HG03095 (cell line): ENCODE results near the gene RALGPS1.

Experiments used
- ATAC-seq: cut with Tn5 transposase; IDR thresholded peaks from one replicate; pipeline ENCODE4 v1.9.1; 2021; ENCODE audit warnings: moderate library complexity; ENCODE audit not compliant: unreplicated experiment

RALGPS1 gene

GRCh38 chr9:127233989-127234388, 319.4 kb downstream of the RALGPS1 start:
- ATAC-seq: no peak

DNA sequence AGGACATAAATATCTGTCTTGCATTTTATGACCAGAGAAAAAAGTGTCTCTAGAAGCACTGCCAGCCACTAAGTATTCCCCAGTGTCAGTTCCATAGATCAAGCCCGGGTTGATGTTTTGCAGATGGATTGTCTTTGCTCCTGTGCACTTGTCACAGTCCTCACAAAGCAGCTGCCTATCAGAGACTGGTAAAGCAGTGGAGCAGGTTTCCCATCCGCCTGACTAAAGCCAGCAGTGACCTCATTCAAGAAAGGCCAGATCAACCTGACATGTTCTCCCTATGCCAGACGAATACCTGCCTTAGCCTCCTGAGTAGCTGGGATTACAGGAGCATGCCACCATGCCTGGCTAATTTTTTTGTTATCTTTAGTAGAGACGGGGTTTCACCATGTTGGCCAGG, 323.2 kb downstream of the RALGPS1 start:
- no peak for ATAC-seq

GRCh38 chr9:127241354-127241753, 326.8 kb downstream of the RALGPS1 start:
- no peak for ATAC-seq

DNA sequence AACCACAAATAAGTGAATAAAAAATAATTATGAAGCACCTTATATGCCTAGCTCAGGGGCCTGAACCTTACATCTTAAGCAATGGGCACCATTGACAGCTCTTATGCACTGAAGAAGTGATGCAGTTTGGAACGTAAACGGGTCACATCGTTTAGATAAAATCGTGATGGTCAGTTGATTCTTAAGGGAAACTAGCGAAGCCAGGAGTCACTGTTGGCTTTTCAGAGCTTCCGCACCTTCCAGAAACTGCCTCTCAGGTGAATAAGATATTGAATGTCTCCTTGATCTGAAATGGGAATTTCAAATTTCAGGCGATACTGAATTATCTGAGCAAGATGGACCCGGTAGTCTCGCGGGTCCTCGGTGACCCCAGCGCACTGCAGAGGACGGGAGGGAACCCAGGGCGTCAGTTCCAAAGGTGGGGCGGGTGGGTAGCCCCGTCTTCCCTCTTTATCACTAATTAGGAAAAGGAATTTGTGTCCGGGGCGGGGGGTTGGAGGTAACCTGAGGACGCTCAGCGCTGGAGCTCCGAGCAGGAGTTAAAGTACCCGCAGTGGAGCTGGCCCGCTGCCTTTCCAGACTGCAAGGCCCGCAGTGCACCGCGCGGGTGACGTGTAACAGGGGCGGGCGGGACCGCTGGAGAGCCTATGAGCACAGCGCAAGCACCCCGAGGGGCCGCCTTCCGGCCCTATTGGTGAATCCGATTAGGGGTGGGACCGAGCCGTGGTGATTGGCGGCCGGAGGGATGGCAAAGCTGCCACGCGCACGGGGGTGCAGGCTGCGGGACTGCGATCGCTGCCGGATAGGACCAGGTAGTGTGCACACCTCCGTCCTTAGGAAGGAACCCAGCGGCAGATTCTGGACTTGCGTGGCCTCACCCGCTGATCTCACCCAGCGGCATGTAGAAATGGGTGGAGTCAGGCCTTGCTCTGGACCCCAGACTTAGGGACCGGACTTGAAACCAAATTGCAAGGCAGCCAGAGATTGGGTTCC, 330.3 kb downstream of the RALGPS1 start:
- peak; percentile 99 for ATAC-seq

DNA sequence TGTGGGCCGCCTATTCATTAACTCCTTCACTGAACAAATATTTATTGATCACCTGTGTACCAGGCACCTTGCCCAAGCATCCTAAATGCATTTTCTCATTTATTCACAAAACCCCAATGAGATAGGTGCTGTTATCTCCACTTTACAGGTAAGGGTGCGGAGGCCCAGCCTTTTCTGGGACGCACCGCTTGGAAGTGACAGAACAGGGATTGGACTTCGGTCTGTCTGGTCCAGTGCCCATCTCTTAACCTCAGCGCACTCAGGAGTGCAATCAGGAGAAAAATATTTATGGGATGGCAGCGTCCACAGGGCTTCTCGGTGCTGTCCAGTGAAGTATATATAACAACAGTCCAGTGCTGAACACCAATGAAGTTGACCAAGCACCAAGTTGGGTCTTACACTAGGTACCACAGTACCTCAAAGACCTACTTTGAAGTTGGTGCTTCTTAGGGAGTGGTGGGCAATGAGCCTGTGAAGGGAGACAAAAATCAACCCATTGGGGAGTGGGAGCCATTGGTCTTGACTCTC, 331.1 kb downstream of the RALGPS1 start:
- no peak for ATAC-seq

- no peak for ATAC-seq
Measured at GRCh38 chr9:127248241-127248640, 333.7 kb downstream of the RALGPS1 start.

- ATAC-seq: no peak
Measured at GRCh38 chr9:127249877-127250276, 335.3 kb downstream of the RALGPS1 start.

GRCh38 chr9:127250896-127251391, 336.4 kb downstream of the RALGPS1 start:
- ATAC-seq: no peak

GRCh38 chr9:127252410-127253318, 338.1 kb downstream of the RALGPS1 start:
- ATAC-seq: no peak

DNA sequence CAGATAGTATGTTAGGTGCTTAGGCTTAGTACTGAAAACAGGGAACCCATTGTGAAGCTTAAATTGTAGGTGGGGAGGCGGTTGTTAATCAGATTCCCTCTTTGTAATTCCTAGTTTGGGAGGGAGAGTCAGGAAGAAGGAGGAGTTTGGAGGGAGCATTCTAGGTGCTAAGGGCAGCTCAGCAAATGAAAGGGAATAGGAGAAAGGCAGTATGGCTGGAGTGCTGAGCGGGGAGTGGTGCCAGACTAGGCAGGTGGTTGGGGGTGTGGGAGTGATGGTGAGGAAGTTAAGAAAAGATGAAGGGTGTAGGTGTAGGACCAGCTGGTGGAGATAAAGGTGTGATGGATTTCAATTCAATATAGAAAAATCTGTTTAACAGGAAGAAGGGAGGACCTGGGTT, 338.9 kb downstream of the RALGPS1 start:
- no peak for ATAC-seq

DNA sequence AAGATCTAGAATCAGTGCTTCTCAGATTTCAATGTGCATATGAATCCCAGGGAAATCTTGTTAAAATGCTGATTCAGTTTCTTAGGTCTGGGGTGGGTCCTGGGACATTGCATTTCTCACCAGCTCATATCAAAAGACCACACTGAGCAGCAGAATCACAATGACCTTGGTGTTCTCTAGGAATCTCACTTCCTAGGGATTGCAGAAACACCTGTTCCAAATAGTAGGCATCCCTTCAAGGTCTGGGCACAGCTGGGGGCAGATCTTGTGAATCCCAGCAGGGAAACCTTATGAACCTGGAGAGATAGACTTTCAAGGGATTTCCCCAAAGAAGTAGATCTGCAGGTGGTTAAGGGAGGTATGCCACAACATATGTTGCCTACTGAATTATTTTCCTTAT, 341.1 kb downstream of the RALGPS1 start:
- ATAC-seq: no peak

- ATAC-seq: no peak
Measured at GRCh38 chr9:127256324-127256723, 341.7 kb downstream of the RALGPS1 start.

- no peak for ATAC-seq
Measured at GRCh38 chr9:127258606-127259471, 344.3 kb downstream of the RALGPS1 start.

DNA sequence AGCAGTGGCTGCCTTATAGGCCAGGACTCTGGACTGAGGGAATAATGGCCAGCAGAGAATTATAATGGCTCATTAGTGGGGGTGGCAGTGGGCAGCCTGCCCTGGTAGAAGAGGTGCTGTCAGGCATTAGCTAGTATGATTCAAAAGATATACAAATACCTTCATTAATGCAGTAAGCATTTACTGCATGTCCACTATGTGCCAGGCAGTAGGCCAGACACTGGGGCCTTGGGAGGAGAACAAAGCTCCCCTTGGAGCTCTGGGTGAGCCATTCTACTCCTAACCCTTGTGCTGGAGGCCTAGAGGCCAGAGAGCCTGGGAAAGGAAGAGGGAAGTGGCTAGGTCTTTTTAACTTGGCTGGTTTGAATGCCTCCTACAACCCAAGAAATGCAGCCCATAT, 348.0 kb downstream of the RALGPS1 start:
- ATAC-seq: no peak

DNA sequence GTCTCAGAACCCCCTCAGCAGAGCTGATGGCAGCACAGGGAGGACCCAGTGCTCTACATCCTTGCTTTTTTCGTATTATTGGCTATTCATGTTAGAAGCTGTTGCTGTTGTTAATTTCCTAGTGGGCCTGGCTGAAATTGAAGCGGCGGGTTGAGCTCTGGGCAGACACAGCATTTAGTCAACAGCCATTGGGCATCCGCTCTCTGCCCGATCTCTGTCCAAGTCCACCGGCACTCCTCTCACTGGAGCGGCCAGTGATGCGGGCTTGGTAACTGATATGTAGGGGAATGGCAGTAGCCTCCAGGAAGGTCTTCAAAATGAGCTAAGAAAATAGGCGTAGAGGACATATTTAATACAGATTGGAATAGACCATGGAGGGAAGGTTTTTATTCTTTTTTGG, 348.7 kb downstream of the RALGPS1 start:
- no peak for ATAC-seq

GRCh38 chr9:127263664-127264063, 349.1 kb downstream of the RALGPS1 start:
- no peak for ATAC-seq

DNA sequence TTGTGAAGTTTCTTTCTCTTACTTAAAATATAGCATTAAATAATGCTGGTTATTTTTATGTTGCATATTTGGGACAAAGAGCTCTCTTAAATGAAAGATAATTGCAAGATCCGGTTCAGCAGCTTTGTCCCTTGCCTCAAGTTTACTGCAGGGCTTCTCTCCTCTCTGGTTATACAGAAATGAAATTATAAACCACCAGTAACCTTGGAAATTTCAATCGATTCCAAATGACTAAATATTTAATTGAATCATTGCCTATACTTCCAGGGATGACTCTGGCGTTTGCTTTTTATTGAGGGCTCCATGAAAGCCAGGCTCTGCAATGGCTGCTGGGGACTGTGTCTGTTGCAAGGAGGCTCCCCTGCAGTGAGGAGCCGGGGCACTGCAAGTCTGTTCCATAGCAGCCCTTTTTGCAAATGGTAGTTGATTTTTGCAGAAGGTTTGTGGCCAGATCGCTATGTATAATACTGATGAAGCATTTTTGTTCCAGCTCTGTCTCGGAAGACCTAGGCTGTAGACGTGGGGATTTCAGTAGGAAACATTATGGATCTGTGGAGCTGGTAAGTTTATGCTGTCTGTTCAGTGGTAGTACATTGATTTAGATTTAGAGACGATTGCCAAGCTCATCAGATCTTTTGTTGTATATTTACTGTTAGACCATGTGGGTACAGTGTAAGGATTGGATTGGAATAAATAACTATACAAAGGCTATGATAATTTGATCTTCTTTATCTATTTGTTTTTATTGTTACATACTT, 350.1 kb downstream of the RALGPS1 start, which contains the start of gene GARNL3:
Gene GARNL3 (plus strand): TSS at position 313 of the 758 bp plus-strand sequence. CDS start 104 bp downstream, at position 417.
- no peak for ATAC-seq

- no peak for ATAC-seq
Measured at GRCh38 chr9:127267793-127268525, 353.4 kb downstream of the RALGPS1 start.

- no peak for ATAC-seq
Measured at GRCh38 chr9:127269449-127269848, 354.9 kb downstream of the RALGPS1 start.
